ENCODE measurements around the gene CCL8. TPM values are rescaled to one million over a fixed set of nuclear protein-coding genes. Genes with fewer than 3 reads are reported as not detected.

CCL8 gene
- polyA plus RNA-seq, 1 of the 3 experiments (the other 2 are of a cell fraction): not detected

DNA sequence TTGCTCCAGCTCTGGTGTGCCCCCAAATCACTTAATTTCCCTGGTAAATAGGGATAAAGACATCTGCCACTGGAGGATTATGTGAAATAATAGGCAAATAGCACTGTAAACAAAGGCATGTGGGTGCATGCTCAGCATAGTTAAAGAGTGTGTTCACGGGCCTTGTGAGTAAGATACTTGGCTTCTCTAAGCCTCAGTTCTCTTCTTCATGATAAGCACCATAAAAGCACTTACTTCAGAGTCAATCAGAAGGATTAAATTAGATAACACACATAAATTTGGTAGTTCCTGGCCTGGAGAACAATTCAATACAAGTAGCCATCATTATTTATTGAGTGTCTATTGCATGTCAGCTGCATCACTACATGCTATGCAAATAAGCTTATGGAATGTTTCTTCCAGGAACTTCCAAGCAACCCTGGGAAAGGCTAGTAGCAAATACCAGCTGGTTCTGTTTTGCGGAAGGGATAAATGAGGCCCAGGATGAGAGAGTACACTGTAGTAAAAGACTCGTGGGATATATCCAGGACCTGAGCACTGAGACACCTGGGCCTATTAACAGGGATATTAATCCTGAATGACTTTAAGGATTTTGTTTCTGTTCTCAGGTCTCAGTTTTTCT, 19.2 kb upstream of the CCL8 start:
- POLR2A ChIA-PET: no interaction called here
- H3K9me2 ChIP-seq: no peaks in the 10 kb centered on the region

DNA sequence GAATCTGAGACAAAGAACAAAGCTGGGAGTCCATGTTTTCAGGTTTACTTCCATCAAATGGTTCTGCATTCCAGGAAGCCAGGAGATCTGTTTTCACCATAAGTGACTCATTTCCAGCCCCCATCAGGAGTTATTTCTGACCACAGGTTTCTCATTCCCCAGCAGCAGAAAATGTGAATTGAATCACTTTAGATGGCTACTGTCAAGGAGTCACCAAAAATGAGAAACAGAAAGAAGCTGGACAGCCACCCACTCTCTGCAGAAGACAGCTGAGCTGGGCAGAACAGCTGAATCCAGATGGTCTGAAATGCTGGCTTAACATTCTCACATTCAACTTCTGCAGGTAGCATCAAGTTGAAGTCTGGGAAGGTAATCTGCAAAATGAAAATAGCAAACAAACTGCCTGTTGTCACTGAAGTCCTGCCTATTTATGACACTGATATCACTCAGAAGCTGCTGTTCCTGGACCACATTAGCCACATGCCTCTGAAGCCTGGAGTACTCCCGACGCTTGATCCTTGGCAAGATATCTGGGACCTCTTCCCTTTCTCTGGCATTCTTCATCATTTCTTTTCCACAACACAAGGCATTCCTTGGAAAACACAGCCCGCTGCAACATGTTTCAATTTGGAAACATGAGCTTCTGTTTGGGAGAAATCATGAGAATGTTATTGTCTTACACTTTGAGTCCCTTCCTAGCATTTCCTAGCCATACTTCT, 18.4 kb upstream of the CCL8 start:
- peaks cover 12% of the 10 kb centered on the region for H3F3A ChIP-seq (replicated peaks; ENCODE audit: insufficient read depth)
- no peaks in the 10 kb centered on the region for H3K36me3 ChIP-seq (replicated peaks in 1 of 2; ENCODE audit: control insufficient read depth in 1 of 2, insufficient read depth in 2 of 2, low read length in 1 of 2)
- peaks cover 0 to 20% of the 10 kb centered on the region in 2 experiments; a peak in 2 of 4 replicates for H3K4me1 ChIP-seq (ENCODE audit: control insufficient read depth in 1 of 2, insufficient read depth in 2 of 2, low read depth in 1 of 2, low read length in 1 of 2)
- ChIA-PET POLR2A (no interaction called here), CTCF (interaction anchor here (1.2 to 1.9 kb wide), 2 partner anchors 61 to 100 kb away, joined by 4 to 10 read pairs; no protein-coding TSS in a partner anchor)
- H3K9me2 ChIP-seq: no peaks in the 10 kb centered on the region
- H3K9ac ChIP-seq: no peak overlapping the region
- no peaks in the 10 kb centered on the region for H3K27me3 ChIP-seq (ENCODE audit: insufficient read depth)
- no peak for DNase-seq
- peak overlapping the region; percentile 22 to 38; a peak in 3 of 4 replicates for H3K27ac ChIP-seq (ENCODE audit: low read depth in 2 of 2, low read length in 1 of 2)
- H3K4me2 ChIP-seq: peak overlapping the region; percentile 18; the same call in 1 of the 2 replicates
- H3K4me3 ChIP-seq (ENCODE audit: low read depth in 2 of 2, low read length in 1 of 2): no peak overlapping the region
- H2AFZ ChIP-seq (ENCODE audit: low read depth): no peak overlapping the region
- H3K9me3 ChIP-seq: no peaks in the 10 kb centered on the region
- no peaks in the 10 kb centered on the region for H4K20me1 ChIP-seq (ENCODE audit: insufficient read depth)
- no peaks in the 10 kb centered on the region for H3K79me2 ChIP-seq (ENCODE audit: insufficient read depth)
- 56% methylated on average over 3 of the region's 3 CpGs for WGBS (ENCODE audit: low lambda C conversion rate)
- TF ChIP-seq SMC3 (IDR thresholded peaks at IDR 0.05; ENCODE audit: low read depth, low read length): no peak
- TF ChIP-seq ELF1 (IDR thresholded peaks at IDR 0.05): no peak
- peak; percentile 64 for TF ChIP-seq JUND (IDR thresholded peaks at IDR 0.05)
- peak; percentile 80; the same call in 1 of the 2 replicates for TF ChIP-seq FOSL2 (IDR thresholded peaks at IDR 0.05; ENCODE audit: borderline replicate concordance, low read depth)
- 0 out of 2 replicates have a peak, but pooled peaks have one; percentile 30 for TF ChIP-seq TEAD4 (IDR thresholded peaks at IDR 0.05; ENCODE audit: borderline replicate concordance, insufficient read depth)
- TF ChIP-seq CHD2 (IDR thresholded peaks at IDR 0.05; ENCODE audit: low read length, partially characterized antibody): no peak
- TF ChIP-seq, protein P1, sequence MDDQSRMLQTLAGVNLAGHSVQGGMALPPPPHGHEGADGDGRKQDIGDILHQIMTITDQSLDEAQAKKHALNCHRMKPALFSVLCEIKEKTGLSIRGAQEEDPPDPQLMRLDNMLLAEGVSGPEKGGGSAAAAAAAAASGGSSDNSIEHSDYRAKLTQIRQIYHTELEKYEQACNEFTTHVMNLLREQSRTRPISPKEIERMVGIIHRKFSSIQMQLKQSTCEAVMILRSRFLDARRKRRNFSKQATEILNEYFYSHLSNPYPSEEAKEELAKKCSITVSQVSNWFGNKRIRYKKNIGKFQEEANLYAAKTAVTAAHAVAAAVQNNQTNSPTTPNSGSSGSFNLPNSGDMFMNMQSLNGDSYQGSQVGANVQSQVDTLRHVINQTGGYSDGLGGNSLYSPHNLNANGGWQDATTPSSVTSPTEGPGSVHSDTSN (IDR thresholded peaks at IDR 0.05): peak; percentile 57
- no peak for TF ChIP-seq MXI1 (IDR thresholded peaks at IDR 0.05; ENCODE audit: low read depth, low read length)
- peak; percentile 20; the same call in 1 of the 2 replicates for TF ChIP-seq MAX (IDR thresholded peaks at IDR 0.05; ENCODE audit: low read depth)
- no peak for TF ChIP-seq YY1 (IDR thresholded peaks at IDR 0.05; ENCODE audit: low read depth)
- no peak for TF ChIP-seq SIN3A (IDR thresholded peaks at IDR 0.05; ENCODE audit: borderline replicate concordance, low read depth, low read length)
- no peak for TF ChIP-seq EZH2phosphoT487 (IDR thresholded peaks at IDR 0.05; ENCODE audit: borderline replicate concordance, low read depth)
- TF ChIP-seq USF2 (IDR thresholded peaks at IDR 0.05; ENCODE audit: borderline replicate concordance, low read depth, low read length): no peak
- TF ChIP-seq, protein P2, sequence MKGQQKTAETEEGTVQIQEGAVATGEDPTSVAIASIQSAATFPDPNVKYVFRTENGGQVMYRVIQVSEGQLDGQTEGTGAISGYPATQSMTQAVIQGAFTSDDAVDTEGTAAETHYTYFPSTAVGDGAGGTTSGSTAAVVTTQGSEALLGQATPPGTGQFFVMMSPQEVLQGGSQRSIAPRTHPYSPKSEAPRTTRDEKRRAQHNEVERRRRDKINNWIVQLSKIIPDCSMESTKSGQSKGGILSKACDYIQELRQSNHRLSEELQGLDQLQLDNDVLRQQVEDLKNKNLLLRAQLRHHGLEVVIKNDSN (IDR thresholded peaks at IDR 0.05; ENCODE audit: borderline replicate concordance, low read depth): no peak
- TF ChIP-seq TAF1 (IDR thresholded peaks at IDR 0.05; ENCODE audit: borderline replicate concordance, low read depth, low read length): no peak
- peak; percentile 20; the same call in 1 of the 2 replicates for TF ChIP-seq RXRA (IDR thresholded peaks at IDR 0.05; ENCODE audit: borderline replicate concordance, low read depth)
- TF ChIP-seq EP300 (IDR thresholded peaks at IDR 0.05; ENCODE audit: borderline replicate concordance in 1 of 2, low read depth in 1 of 2, low read length in 1 of 2): peak in 1 of 2 experiments; percentile 41; a peak in 2 of 4 replicates
- no peak for TF ChIP-seq GABPA (IDR thresholded peaks at IDR 0.05; ENCODE audit: low read depth)
- peak; percentile 26; the same call in 1 of the 2 replicates for TF ChIP-seq POLR2AphosphoS5 (IDR thresholded peaks at IDR 0.05; ENCODE audit: low read depth, low read length)
- TF ChIP-seq RAD21 (IDR thresholded peaks at IDR 0.05; ENCODE audit: low read length): no peak

More for the DNA sequence above, 19.2 kb upstream of the CCL8 start:
- peaks cover 12% of the 10 kb centered on the region for H3F3A ChIP-seq (replicated peaks; ENCODE audit: insufficient read depth)
- H3K27me3 ChIP-seq (ENCODE audit: insufficient read depth): no peaks in the 10 kb centered on the region
- no peaks in the 10 kb centered on the region for H4K20me1 ChIP-seq (ENCODE audit: insufficient read depth)
- H3K9me3 ChIP-seq: no peaks in the 10 kb centered on the region
- H3K4me1 ChIP-seq (ENCODE audit: control insufficient read depth in 1 of 2, insufficient read depth in 2 of 2, low read depth in 1 of 2, low read length in 1 of 2): peaks cover 0 to 20% of the 10 kb centered on the region in 2 experiments; a peak in 2 of 4 replicates
- CTCF ChIA-PET: interaction anchor here (0.7 to 1.2 kb wide), 2 partner anchors 61 to 100 kb away, joined by 3 to 4 read pairs; no protein-coding TSS in a partner anchor
- H3K4me2 ChIP-seq: peak overlapping the region; percentile 8; the same call in 1 of the 2 replicates
- H3K36me3 ChIP-seq (replicated peaks in 1 of 2; ENCODE audit: control insufficient read depth in 1 of 2, insufficient read depth in 2 of 2, low read length in 1 of 2): no peaks in the 10 kb centered on the region
- H3K79me2 ChIP-seq (ENCODE audit: insufficient read depth): no peaks in the 10 kb centered on the region
- H3K27ac ChIP-seq (ENCODE audit: low read depth in 2 of 2, low read length in 1 of 2): peak overlapping the region in 1 of 2 experiments; percentile 38; a peak in 3 of 4 replicates
- no peak overlapping the region for H3K9ac ChIP-seq
- no peak for DNase-seq
- no peak overlapping the region for H3K4me3 ChIP-seq (ENCODE audit: low read depth in 2 of 2, low read length in 1 of 2)
- 58% methylated on average over 3 of the region's 3 CpGs for WGBS (ENCODE audit: low lambda C conversion rate)
- H2AFZ ChIP-seq (ENCODE audit: low read depth): no peak overlapping the region
- TF ChIP-seq TCF12 (IDR thresholded peaks at IDR 0.05) (peak; percentile 30; the same call in 1 of the 2 replicates), POLR2AphosphoS5 (IDR thresholded peaks at IDR 0.05; ENCODE audit: low read depth, low read length) (no peak), JUND (IDR thresholded peaks at IDR 0.05) (0 out of 2 replicates have a peak, but pooled peaks have one; percentile 4), FOSL2 (IDR thresholded peaks at IDR 0.05; ENCODE audit: borderline replicate concordance, low read depth) (peak; percentile 34; the same call in 1 of the 2 replicates), RCOR1 (IDR thresholded peaks at IDR 0.05; ENCODE audit: low read length) (no peak)

All from SK-N-SH (cell line).